ENCODE data around the gene ECSCR. TPM values are rescaled to one million over a fixed set of nuclear protein-coding genes. Genes with fewer than 3 reads are reported as not detected.

Gene ECSCR
- total RNA-seq, 1 donor from 2014 or later = not detected

- H3K4me1 Mint-ChIP-seq (ENCODE audit: unreplicated experiment) = peaks cover 29% of the 10 kb centered on the region
- H3K4me3 Mint-ChIP-seq (ENCODE audit: unreplicated experiment) = peak overlapping the region; percentile 96
- H3K9me3 Mint-ChIP-seq (ENCODE audit: unreplicated experiment) = no peaks in the 10 kb centered on the region
- no peaks in the 10 kb centered on the region for H3K27me3 Mint-ChIP-seq (ENCODE audit: unreplicated experiment)
- no peak for DNase-seq (ENCODE audit: extremely low spot score, unreplicated experiment)
- H3K27ac Mint-ChIP-seq (ENCODE audit: unreplicated experiment) = peak overlapping the region; percentile 100
- peaks cover 6% of the 10 kb centered on the region for H3K36me3 Mint-ChIP-seq (ENCODE audit: unreplicated experiment)
- TF ChIP-seq CTCF (IDR thresholded peaks at IDR 0.05) = no peak
Observed at GRCh38 chr5:139403418-139403786, 59.1 kb downstream of the ECSCR start.

- DNase-seq (ENCODE audit: extremely low spot score, unreplicated experiment) = no peak
- H3K4me3 Mint-ChIP-seq (ENCODE audit: unreplicated experiment) = peak overlapping the region; percentile 96
- H3K9me3 Mint-ChIP-seq (ENCODE audit: unreplicated experiment) = no peaks in the 10 kb centered on the region
- H3K36me3 Mint-ChIP-seq (ENCODE audit: unreplicated experiment) = peaks cover 6% of the 10 kb centered on the region
- H3K27ac Mint-ChIP-seq (ENCODE audit: unreplicated experiment) = peak overlapping the region; percentile 100
- H3K27me3 Mint-ChIP-seq (ENCODE audit: unreplicated experiment) = no peaks in the 10 kb centered on the region
- H3K4me1 Mint-ChIP-seq (ENCODE audit: unreplicated experiment) = peaks cover 33% of the 10 kb centered on the region
- TF ChIP-seq CTCF (IDR thresholded peaks at IDR 0.05) = peak; percentile 40
Observed at GRCh38 chr5:139402561-139403158, 59.9 kb downstream of the ECSCR start.

- Mint-ChIP-seq H3K4me3 (ENCODE audit: unreplicated experiment) (no peak overlapping the region), H3K27ac (ENCODE audit: unreplicated experiment) (no peak overlapping the region)
- no peak for TF ChIP-seq CTCF (IDR thresholded peaks at IDR 0.05)
Observed at GRCh38 chr5:139401546-139401945, 61.0 kb downstream of the ECSCR start.

GRCh38 chr5:139399501-139400121 lies 62.9 kb downstream of the ECSCR start:
- Mint-ChIP-seq H3K27ac (ENCODE audit: unreplicated experiment) (no peak overlapping the region), H3K4me1 (ENCODE audit: unreplicated experiment) (peaks cover 24% of the 10 kb centered on the region), H3K27me3 (ENCODE audit: unreplicated experiment) (no peaks in the 10 kb centered on the region), H3K4me3 (ENCODE audit: unreplicated experiment) (no peak overlapping the region), H3K36me3 (ENCODE audit: unreplicated experiment) (peaks cover 6% of the 10 kb centered on the region), H3K9me3 (ENCODE audit: unreplicated experiment) (no peaks in the 10 kb centered on the region)
- no peak for TF ChIP-seq CTCF (IDR thresholded peaks at IDR 0.05)
- no peak for DNase-seq (ENCODE audit: extremely low spot score, unreplicated experiment)

More at GRCh38 chr5:139401546-139401945, 61.0 kb downstream of the ECSCR start:
- peaks cover 33% of the 10 kb centered on the region for H3K4me1 Mint-ChIP-seq (ENCODE audit: unreplicated experiment)
- no peaks in the 10 kb centered on the region for H3K9me3 Mint-ChIP-seq (ENCODE audit: unreplicated experiment)
- no peak for DNase-seq (ENCODE audit: extremely low spot score, unreplicated experiment)
- H3K27me3 Mint-ChIP-seq (ENCODE audit: unreplicated experiment) = no peaks in the 10 kb centered on the region
- H3K36me3 Mint-ChIP-seq (ENCODE audit: unreplicated experiment) = peaks cover 6% of the 10 kb centered on the region

Other genes with a start within 250 kb of the ECSCR start
- 216 and 218 TPM in 2 replicates for gene MATR3, start 169.0 kb downstream of the ECSCR start, total RNA-seq
- gene PAIP2, start 120.9 kb downstream of the ECSCR start, total RNA-seq = 66.7 and 71.8 TPM in 2 replicates
- not detected in 2 replicates for gene SLC23A1, start 79.4 kb downstream of the ECSCR start, total RNA-seq
- not detected in 2 replicates for gene MZB1, start 72.8 kb downstream of the ECSCR start, total RNA-seq
- gene PROB1, start 67.6 kb downstream of the ECSCR start, total RNA-seq = 1.5 and 1.6 TPM in 2 replicates
- 4.6 TPM in 2 replicates for gene SPATA24, start 58.7 kb downstream of the ECSCR start, total RNA-seq
- gene DNAJC18, start 23.2 kb downstream of the ECSCR start, total RNA-seq = 26.2 and 32.7 TPM in 2 replicates
- not detected in 2 replicates for gene SMIM33, start 8.3 kb upstream of the ECSCR start, total RNA-seq
- 61.6 and 73.0 TPM in 2 replicates for gene STING1, start 20.0 kb upstream of the ECSCR start, total RNA-seq
- 114 and 127 TPM in 2 replicates for gene UBE2D2, start 98.6 kb upstream of the ECSCR start, total RNA-seq
- 239 and 259 TPM in 2 replicates for gene CXXC5, start 185.6 kb upstream of the ECSCR start, total RNA-seq

Data from osteocyte (in vitro differentiated cells).